ENCODE data around the gene NAV1. TPM values are rescaled to one million over a fixed set of nuclear protein-coding genes. Genes with fewer than 3 reads are reported as not detected.

NAV1 gene
- total RNA-seq, 2 donors from 2014 or later = 13.1 to 29.1 TPM

DNA sequence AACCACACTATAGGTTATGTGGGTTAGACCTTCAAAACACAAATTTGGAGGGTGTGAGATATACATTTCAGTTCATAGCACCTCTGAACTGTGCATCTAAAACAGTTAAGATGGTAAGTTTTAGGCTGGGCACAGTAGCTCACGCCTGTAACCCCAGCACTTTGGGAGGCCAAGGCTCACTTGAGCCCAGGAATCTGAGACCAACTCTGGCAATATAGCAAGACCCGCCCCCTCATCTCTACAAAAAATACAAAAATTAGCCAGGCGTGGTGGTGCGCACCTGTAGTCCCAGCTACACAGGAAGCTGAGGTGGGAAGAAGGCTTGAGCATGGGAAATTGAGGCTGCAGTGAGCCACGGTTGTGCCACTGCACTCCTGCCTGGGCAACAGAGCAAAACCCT is 47.9 kb downstream of the NAV1 start:
- no peak overlapping the region for H3K27ac ChIP-seq
- H3K4me1 ChIP-seq (replicated peaks) = no peaks in the 10 kb centered on the region
- WGBS = 93% methylated on average over 5 of the region's 5 CpGs
- no peaks in the 10 kb centered on the region for H3K36me3 ChIP-seq
- H3K4me3 ChIP-seq = no peak overlapping the region
- no peaks in the 10 kb centered on the region for H3K27me3 ChIP-seq (replicated peaks; ENCODE audit: insufficient read depth)
- TF ChIP-seq, protein P1, sequence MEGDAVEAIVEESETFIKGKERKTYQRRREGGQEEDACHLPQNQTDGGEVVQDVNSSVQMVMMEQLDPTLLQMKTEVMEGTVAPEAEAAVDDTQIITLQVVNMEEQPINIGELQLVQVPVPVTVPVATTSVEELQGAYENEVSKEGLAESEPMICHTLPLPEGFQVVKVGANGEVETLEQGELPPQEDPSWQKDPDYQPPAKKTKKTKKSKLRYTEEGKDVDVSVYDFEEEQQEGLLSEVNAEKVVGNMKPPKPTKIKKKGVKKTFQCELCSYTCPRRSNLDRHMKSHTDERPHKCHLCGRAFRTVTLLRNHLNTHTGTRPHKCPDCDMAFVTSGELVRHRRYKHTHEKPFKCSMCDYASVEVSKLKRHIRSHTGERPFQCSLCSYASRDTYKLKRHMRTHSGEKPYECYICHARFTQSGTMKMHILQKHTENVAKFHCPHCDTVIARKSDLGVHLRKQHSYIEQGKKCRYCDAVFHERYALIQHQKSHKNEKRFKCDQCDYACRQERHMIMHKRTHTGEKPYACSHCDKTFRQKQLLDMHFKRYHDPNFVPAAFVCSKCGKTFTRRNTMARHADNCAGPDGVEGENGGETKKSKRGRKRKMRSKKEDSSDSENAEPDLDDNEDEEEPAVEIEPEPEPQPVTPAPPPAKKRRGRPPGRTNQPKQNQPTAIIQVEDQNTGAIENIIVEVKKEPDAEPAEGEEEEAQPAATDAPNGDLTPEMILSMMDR (IDR thresholded peaks at IDR 0.05) = no peak
- TF ChIP-seq POLR2A (IDR thresholded peaks at IDR 0.05) (no peak), POLR2AphosphoS5 (IDR thresholded peaks at IDR 0.05) (no peak)
- intact Hi-C loops (cut with DNase I) = no loop called here
- H3K9me3 ChIP-seq = no peaks in the 10 kb centered on the region
- no peak for DNase-seq (ENCODE audit: low spot score)

DNA sequence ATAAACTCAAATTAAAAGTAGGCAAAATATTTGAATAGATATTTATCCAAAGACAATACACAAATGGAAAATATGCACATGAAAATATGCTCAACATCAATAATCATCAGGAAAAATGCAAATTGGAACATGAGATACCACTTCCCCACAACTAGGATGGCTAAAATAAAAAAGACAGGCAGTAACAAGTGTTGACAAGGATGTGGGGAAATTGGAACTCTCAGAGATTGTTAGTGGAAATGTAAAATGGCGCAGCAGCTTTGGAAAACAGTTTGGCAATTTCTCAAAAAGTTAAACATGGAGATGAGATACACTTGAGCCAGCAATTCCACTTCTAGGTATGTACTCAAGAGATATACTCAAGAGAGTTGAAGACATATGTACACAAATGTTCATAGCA is 48.8 kb downstream of the NAV1 start:
- no peak for TF ChIP-seq POLR2AphosphoS5 (IDR thresholded peaks at IDR 0.05)
- TF ChIP-seq, protein P1 (IDR thresholded peaks at IDR 0.05) = no peak
- TF ChIP-seq POLR2A (IDR thresholded peaks at IDR 0.05) = no peak
- DNase-seq (ENCODE audit: low spot score) = no peak
- intact Hi-C loops (cut with DNase I) = no loop called here
- no peak overlapping the region for H3K27ac ChIP-seq
- H3K9me3 ChIP-seq = no peaks in the 10 kb centered on the region
- no peak overlapping the region for H3K4me3 ChIP-seq
- no peaks in the 10 kb centered on the region for H3K27me3 ChIP-seq (replicated peaks; ENCODE audit: insufficient read depth)
- no peaks in the 10 kb centered on the region for H3K36me3 ChIP-seq
- WGBS = 100% methylated on average over 1 of the region's 1 CpG
- H3K4me1 ChIP-seq (replicated peaks) = no peaks in the 10 kb centered on the region

Other genes with a start within 250 kb of the NAV1 start
- gene TNNT2, start 161.4 kb upstream of the NAV1 start, total RNA-seq = 1 to 10 TPM; 2.2 to 3.5 TPM
- 10 to 100 TPM; 12.8 to 26.8 TPM for gene LAD1, start 139.8 kb upstream of the NAV1 start, total RNA-seq
- 10 to 100 TPM in 1 of 2 donors, not detected in 1; 16.9 TPM for gene TNNI1, start 117.4 kb upstream of the NAV1 start, total RNA-seq
- 10 to 100 TPM; 49.7 to 73.9 TPM for gene PHLDA3, start 69.9 kb upstream of the NAV1 start, total RNA-seq
- gene CSRP1, start 32.0 kb upstream of the NAV1 start, total RNA-seq = 1,000 to 10,000 TPM; 1,117 to 1,634 TPM